ENCODE measurements around the gene PIAS1.
"Not testable (repeated sequence)": the region's sequence is repeated elsewhere in the genome, so short reads cannot be mapped to it uniquely, and the experiment has no call there.

The PIAS1 gene

GRCh38 chr15:68163191-68163590 is 109.1 kb downstream of the PIAS1 start:
- Histone ChIP-seq H3K9me2 (replicated peaks; ENCODE audit: insufficient read depth, low read length) (no peaks in the 10 kb centered on the region), H3K4me2 (ENCODE audit: low read depth, low read length, poor library complexity, severe bottlenecking) (no peak overlapping the region), H3K9ac (ENCODE audit: low read length) (no peak overlapping the region), H3F3A (ENCODE audit: insufficient read depth) (0 out of 2 replicates have a peak, but pooled peaks cover 5% of the 10 kb centered on the region), H3K9me3 (ENCODE audit: insufficient read depth, low read length) (no peaks in the 10 kb centered on the region), H3K36me3 (ENCODE audit: low read length) (peaks cover 54% of the 10 kb centered on the region), H3K4me3 (ENCODE audit: insufficient read depth, low read length, poor library complexity, severe bottlenecking) (no peak overlapping the region), H3K27me3 (ENCODE audit: low read length) (no peaks in the 10 kb centered on the region), H4K20me1 (ENCODE audit: low read depth, low read length) (no peaks in the 10 kb centered on the region), H3K27ac (ENCODE audit: low read depth, low read length) (no peak overlapping the region), H3K79me2 (ENCODE audit: insufficient read depth, low read length) (no peaks in the 10 kb centered on the region), H2AFZ (ENCODE audit: low read depth, low read length, severe bottlenecking) (no peak overlapping the region)
- no peak for TF ChIP-seq EZH2phosphoT487 (conservative IDR thresholded peaks at IDR 0.05; ENCODE audit: low read length)
- no peak for TF ChIP-seq CTCF (IDR thresholded peaks at IDR 0.05; ENCODE audit: insufficient read depth, low read length, poor library complexity, severe bottlenecking)

GRCh38 chr15:68166847-68167246 is 112.7 kb downstream of the PIAS1 start:
- no peaks in the 10 kb centered on the region for H3K27me3 ChIP-seq (ENCODE audit: low read length)
- no peaks in the 10 kb centered on the region for H4K20me1 ChIP-seq (ENCODE audit: low read depth, low read length)
- no peak overlapping the region for H3K4me2 ChIP-seq (ENCODE audit: low read depth, low read length, poor library complexity, severe bottlenecking)
- H3K36me3 ChIP-seq (ENCODE audit: low read length) = peaks cover 27% of the 10 kb centered on the region
- H3K79me2 ChIP-seq (ENCODE audit: insufficient read depth, low read length) = no peaks in the 10 kb centered on the region
- H3K9ac ChIP-seq (ENCODE audit: low read length) = no peak overlapping the region
- TF ChIP-seq CTCF (IDR thresholded peaks at IDR 0.05; ENCODE audit: insufficient read depth, low read length, poor library complexity, severe bottlenecking) (no peak), EZH2phosphoT487 (conservative IDR thresholded peaks at IDR 0.05; ENCODE audit: low read length) (no peak)
- no peak overlapping the region for H2AFZ ChIP-seq (ENCODE audit: low read depth, low read length, severe bottlenecking)
- H3K4me3 ChIP-seq (ENCODE audit: insufficient read depth, low read length, poor library complexity, severe bottlenecking) = no peak overlapping the region
- 0 out of 2 replicates have a peak, but pooled peaks cover 5% of the 10 kb centered on the region for H3F3A ChIP-seq (ENCODE audit: insufficient read depth)
- no peak overlapping the region for H3K27ac ChIP-seq (ENCODE audit: low read depth, low read length)
- no peaks in the 10 kb centered on the region for H3K9me3 ChIP-seq (ENCODE audit: insufficient read depth, low read length)
- no peaks in the 10 kb centered on the region for H3K9me2 ChIP-seq (replicated peaks; ENCODE audit: insufficient read depth, low read length)

- H3F3A ChIP-seq (ENCODE audit: insufficient read depth); H3K9me3 ChIP-seq (ENCODE audit: insufficient read depth, low read length); H3K9ac ChIP-seq (ENCODE audit: low read length); H2AFZ ChIP-seq (ENCODE audit: low read depth, low read length, severe bottlenecking); H3K27ac ChIP-seq (ENCODE audit: low read depth, low read length); H3K9me2 ChIP-seq (replicated peaks; ENCODE audit: insufficient read depth, low read length); H3K4me3 ChIP-seq (ENCODE audit: insufficient read depth, low read length, poor library complexity, severe bottlenecking); H3K79me2 ChIP-seq (ENCODE audit: insufficient read depth, low read length); H3K4me2 ChIP-seq (ENCODE audit: low read depth, low read length, poor library complexity, severe bottlenecking); H4K20me1 ChIP-seq (ENCODE audit: low read depth, low read length); H3K27me3 ChIP-seq (ENCODE audit: low read length): not testable (repeated sequence)
- peaks cover 33% of the 10 kb centered on the region for H3K36me3 ChIP-seq (ENCODE audit: low read length)
Measured at GRCh38 chr15:68172037-68172436, 117.9 kb downstream of the PIAS1 start.

- Histone ChIP-seq H3K9me3 (ENCODE audit: insufficient read depth, low read length) (no peaks in the 10 kb centered on the region), H3F3A (ENCODE audit: insufficient read depth) (0 out of 2 replicates have a peak, but pooled peaks cover 3% of the 10 kb centered on the region), H3K27me3 (ENCODE audit: low read length) (no peaks in the 10 kb centered on the region), H4K20me1 (ENCODE audit: low read depth, low read length) (no peaks in the 10 kb centered on the region), H3K9me2 (replicated peaks; ENCODE audit: insufficient read depth, low read length) (no peaks in the 10 kb centered on the region), H3K4me2 (ENCODE audit: low read depth, low read length, poor library complexity, severe bottlenecking) (no peak overlapping the region), H3K9ac (ENCODE audit: low read length) (no peak overlapping the region), H3K4me3 (ENCODE audit: insufficient read depth, low read length, poor library complexity, severe bottlenecking) (no peak overlapping the region), H3K79me2 (ENCODE audit: insufficient read depth, low read length) (no peaks in the 10 kb centered on the region), H2AFZ (ENCODE audit: low read depth, low read length, severe bottlenecking) (no peak overlapping the region), H3K36me3 (ENCODE audit: low read length) (peaks cover 33% of the 10 kb centered on the region), H3K27ac (ENCODE audit: low read depth, low read length) (no peak overlapping the region)
- TF ChIP-seq EZH2phosphoT487 (conservative IDR thresholded peaks at IDR 0.05; ENCODE audit: low read length) = no peak
- TF ChIP-seq CTCF (IDR thresholded peaks at IDR 0.05; ENCODE audit: insufficient read depth, low read length, poor library complexity, severe bottlenecking) = no peak
Measured at GRCh38 chr15:68173119-68173518, 119.0 kb downstream of the PIAS1 start.

All from SU-DHL-6 (cell line).